Measurements from ENCODE around the gene ANAPC4.

The ANAPC4 gene

GRCh38 chr4:25347473-25347872 is 29.6 kb upstream of the ANAPC4 start:
- no peak for DNase-seq (ENCODE audit: insufficient read length, low spot score)
- no peak for FAIRE-seq
- TF ChIP-seq, protein P1, sequence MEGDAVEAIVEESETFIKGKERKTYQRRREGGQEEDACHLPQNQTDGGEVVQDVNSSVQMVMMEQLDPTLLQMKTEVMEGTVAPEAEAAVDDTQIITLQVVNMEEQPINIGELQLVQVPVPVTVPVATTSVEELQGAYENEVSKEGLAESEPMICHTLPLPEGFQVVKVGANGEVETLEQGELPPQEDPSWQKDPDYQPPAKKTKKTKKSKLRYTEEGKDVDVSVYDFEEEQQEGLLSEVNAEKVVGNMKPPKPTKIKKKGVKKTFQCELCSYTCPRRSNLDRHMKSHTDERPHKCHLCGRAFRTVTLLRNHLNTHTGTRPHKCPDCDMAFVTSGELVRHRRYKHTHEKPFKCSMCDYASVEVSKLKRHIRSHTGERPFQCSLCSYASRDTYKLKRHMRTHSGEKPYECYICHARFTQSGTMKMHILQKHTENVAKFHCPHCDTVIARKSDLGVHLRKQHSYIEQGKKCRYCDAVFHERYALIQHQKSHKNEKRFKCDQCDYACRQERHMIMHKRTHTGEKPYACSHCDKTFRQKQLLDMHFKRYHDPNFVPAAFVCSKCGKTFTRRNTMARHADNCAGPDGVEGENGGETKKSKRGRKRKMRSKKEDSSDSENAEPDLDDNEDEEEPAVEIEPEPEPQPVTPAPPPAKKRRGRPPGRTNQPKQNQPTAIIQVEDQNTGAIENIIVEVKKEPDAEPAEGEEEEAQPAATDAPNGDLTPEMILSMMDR (IDR thresholded peaks at IDR 0.05; ENCODE audit: insufficient read depth, missing control alignments) = no peak

- TF ChIP-seq, protein P1 (IDR thresholded peaks at IDR 0.05; ENCODE audit: insufficient read depth, missing control alignments) = no peak
- DNase-seq (ENCODE audit: insufficient read length, low spot score) = no peak
- no peak for FAIRE-seq
These were observed 29.1 kb upstream of the ANAPC4 start for GRCh38 chr4:25347971-25348370.

DNA sequence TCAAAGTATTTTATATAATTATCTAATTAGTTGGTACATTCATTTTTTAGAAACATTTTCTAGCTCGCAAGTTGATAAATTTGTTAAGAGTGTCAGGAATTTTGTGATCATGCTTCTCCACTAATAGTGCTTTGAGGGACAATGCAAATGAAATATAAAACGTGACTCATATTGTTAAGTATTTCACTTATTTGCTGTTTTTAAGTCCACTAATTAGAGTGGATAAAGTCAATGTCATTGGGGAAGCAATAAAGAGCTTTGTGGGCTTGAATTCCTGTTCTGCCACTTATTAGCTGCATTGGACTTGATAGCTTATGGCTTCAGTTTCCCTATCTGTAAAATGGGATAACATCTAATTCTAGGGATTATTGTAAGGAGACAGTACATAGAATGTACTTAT is 26.5 kb upstream of the ANAPC4 start:
- TF ChIP-seq, protein P1 (IDR thresholded peaks at IDR 0.05; ENCODE audit: insufficient read depth, missing control alignments) = no peak
- DNase-seq (ENCODE audit: insufficient read length, low spot score) (no peak), FAIRE-seq (no peak)

GRCh38 chr4:25351777-25352416 is 25.2 kb upstream of the ANAPC4 start:
- FAIRE-seq = no peak
- no peak for DNase-seq (ENCODE audit: insufficient read length, low spot score)
- TF ChIP-seq, protein P1 (IDR thresholded peaks at IDR 0.05; ENCODE audit: insufficient read depth, missing control alignments) = no peak

DNA sequence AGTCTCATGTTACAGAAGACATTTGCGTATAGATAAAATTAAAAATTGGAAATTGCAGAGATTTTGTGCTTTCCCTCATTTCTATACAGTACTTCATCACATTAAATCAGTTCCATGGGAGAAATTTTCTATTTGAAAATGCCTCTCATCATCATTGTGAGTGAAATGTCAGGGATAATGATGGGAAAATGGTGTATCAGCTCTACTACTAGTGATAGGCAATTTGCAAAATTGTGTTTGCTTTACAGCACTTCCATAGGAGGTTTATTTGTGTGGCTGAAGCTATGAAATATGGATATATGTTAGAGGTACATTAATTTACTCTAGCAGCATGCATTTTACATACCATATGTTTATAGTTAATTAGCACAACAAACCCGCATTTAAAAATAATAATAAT is 21.0 kb upstream of the ANAPC4 start:
- no peak for DNase-seq (ENCODE audit: insufficient read length, low spot score)
- TF ChIP-seq, protein P1 (IDR thresholded peaks at IDR 0.05; ENCODE audit: insufficient read depth, missing control alignments) = no peak
- no peak for FAIRE-seq

GRCh38 chr4:25358515-25359275 is 18.4 kb upstream of the ANAPC4 start:
- TF ChIP-seq, protein P1 (IDR thresholded peaks at IDR 0.05; ENCODE audit: insufficient read depth, missing control alignments) = no peak
- FAIRE-seq (no peak), DNase-seq (ENCODE audit: insufficient read length, low spot score) (no peak)

DNA sequence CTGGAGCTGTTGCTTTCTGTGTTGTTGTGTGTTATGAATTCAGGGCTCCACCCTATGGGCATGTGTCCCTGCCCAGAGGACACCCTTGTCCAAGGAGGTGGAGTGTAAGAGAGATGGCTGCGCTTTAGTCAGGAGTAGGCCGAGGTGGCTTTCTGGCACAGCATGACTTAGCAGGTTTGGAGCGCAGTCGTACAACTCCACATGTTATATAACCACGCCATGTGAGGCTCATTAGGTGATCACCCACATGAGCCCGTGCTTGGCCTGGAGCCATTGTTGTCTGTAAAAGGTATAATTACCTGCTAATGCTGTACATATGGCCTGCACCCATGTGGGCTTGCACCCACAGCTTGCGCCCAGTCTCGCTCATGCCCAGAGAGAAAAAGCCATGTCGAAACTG is 15.8 kb upstream of the ANAPC4 start:
- no peak for DNase-seq (ENCODE audit: insufficient read length, low spot score)
- TF ChIP-seq, protein P1 (IDR thresholded peaks at IDR 0.05; ENCODE audit: insufficient read depth, missing control alignments) = no peak
- no peak for FAIRE-seq
